HG02884 (cell line): ENCODE measurements around the gene GALNT11.

Experiments
- ATAC-seq: cut with Tn5 transposase; IDR thresholded peaks from one replicate; pipeline ENCODE4 v1.9.1; 2021; ENCODE audit warnings: mild to moderate bottlenecking, moderate library complexity; ENCODE audit not compliant: unreplicated experiment

GALNT11 gene

DNA sequence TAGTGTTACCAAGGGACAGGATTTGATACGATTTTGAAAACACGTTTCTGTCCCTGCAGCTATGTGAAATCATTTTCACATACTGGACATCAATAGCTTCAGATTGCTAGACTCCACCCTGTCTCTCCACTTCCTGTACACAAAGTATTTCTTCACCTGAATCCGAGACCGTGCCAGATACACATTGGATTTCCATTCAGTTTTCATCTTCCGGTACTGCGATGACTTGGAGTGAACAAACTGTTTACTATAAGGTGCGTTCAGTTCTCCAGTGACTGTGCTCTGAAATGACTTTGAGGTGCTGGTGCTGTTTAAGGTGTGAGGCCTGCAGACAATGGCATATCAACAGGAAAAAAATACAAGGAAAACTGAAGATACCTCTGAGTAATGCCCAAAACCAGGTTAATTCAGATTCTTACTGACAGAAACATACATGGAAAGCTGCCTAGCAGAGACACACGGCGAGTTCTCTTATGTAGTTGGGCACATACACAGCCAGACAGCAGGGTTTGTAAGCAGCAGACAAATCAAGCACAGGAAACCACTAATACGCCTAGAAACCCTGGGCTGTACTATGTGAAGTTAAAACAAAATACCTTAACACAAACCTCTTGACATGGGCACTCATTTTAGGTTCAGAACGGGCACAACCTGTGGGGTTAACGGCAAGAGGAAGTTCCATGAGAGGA is 119.2 kb downstream of the GALNT11 start:
- no peak for ATAC-seq

DNA sequence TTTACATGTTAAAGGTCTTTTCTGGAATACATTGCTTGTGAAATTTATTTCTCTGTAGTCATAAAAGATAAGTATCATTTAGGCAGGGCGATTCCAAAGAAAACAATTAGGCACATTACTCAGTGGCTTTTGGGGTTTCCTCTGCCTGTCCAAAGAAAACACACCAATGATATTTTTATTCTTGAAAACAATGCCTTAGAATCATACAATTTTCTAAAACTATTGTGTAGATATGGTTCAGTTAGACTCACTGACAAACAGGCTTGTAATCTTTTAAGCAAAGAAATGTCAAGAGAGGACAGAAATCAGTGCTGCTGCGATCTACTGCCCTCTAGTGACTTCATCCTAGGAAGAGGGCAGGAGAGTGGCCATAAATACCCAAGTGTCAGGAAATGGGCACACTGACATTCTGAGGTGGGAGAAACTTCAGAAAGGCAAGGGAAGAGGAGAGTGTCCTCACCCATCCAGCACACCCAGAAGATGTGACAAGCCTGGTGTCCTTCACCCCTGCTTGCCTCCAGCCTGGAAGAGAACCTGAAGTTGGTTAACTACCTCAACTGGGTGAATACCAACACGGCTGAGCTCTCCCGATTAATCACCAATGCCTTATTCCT is 120.5 kb downstream of the GALNT11 start:
- no peak for ATAC-seq

GRCh38 chr7:152148706-152149105 is 123.2 kb downstream of the GALNT11 start:
- no peak for ATAC-seq

DNA sequence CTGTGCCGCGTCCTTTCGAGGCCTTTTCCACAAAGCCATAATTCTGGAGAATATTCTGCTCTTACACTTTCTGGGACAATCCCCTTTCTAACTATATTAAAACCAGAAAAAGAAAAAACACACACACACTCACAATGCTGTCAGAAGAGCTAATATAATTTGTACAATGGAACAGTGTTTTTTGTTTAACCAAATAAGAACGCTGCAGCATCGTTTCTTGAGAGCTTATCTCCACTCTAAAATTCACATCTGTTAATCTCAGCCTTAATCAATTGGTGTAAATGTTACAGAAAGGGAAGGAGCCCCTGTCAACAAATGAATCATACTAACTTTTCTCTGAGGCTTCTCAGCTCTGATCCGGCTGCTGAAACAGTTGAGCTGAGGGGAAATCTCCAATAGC is 123.9 kb downstream of the GALNT11 start:
- ATAC-seq: no peak

- no peak for ATAC-seq
Measured at GRCh38 chr7:152152267-152152666, 126.8 kb downstream of the GALNT11 start.

DNA sequence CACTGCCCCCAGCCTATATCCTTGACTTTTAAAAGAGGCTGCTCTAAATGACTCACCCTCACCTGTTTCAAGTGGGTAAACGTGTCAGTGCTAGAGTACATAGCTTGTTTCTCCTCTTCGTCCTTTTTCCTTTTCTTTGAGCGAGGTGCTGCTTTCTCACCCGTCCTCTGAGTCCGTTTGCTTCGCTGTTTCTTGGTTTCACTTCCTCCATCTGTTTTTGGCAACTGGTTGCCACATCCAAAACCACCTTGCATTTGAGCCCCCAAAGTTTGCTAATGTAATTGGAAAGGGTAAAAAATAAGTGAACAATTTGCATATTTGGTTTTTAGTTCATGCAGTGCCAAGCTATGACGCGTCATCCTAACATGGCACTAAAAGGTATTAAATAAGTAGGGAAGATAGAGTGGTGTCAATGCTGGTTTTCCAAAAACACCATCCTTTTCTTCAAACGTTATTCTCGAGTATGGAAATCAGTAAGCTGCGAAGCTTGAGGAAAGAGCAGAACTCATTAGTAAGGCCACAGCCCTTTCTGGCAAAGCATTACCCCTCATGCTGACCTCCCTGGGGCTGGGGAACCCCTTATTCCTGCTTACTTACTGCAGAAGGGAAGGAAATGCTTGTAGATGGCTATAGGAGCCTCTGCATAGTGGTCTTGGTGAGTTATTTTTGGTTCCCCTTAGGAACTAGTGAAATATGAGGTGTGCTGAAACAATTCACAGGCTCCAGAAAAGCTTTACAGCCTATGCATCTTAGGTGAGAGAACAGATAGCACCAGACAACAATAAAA is 133.5 kb downstream of the GALNT11 start:
- ATAC-seq: peak; percentile 87

DNA sequence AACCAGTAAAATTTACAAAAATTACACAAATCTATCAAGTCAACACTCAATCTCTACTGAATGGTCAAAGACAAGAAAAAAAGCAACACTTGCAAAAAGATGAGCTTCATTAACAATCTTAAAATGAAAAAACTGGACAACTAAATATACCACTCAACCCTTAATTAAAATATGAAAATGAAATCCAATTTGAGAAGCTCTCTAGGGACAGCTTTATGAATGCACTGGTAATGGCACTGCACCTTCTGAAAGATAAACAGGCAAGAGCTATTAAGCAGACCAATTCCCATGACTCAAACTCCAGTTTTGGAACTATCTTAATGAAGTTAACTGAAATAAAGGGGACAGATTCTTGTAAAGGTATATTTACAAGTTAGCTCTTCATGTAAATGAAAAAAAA is 135.7 kb downstream of the GALNT11 start:
- ATAC-seq: no peak

- no peak for ATAC-seq
Measured at GRCh38 chr7:152162287-152162686, 136.8 kb downstream of the GALNT11 start.
